ENCODE data around the gene PREX1.

GRCh38 chr20:48695255-48695654 is 132.5 kb downstream of the PREX1 start:
- no peak for TF ChIP-seq CTCF (IDR thresholded peaks at IDR 0.05)
- TF ChIP-seq POLR2A (IDR thresholded peaks at IDR 0.05), result no peak
